ENCODE results near the gene SPRED1. TPM values are rescaled to one million over a fixed set of nuclear protein-coding genes. Genes with fewer than 3 reads are reported as not detected.
"Not testable (repeated sequence)": the region's sequence is repeated elsewhere in the genome, so short reads cannot be mapped to it uniquely, and the experiment has no call there.

The SPRED1 gene
- total and polyA plus RNA-seq, 12 donors, result 4.9 to 31.3 (median 19.4) TPM

DNA sequence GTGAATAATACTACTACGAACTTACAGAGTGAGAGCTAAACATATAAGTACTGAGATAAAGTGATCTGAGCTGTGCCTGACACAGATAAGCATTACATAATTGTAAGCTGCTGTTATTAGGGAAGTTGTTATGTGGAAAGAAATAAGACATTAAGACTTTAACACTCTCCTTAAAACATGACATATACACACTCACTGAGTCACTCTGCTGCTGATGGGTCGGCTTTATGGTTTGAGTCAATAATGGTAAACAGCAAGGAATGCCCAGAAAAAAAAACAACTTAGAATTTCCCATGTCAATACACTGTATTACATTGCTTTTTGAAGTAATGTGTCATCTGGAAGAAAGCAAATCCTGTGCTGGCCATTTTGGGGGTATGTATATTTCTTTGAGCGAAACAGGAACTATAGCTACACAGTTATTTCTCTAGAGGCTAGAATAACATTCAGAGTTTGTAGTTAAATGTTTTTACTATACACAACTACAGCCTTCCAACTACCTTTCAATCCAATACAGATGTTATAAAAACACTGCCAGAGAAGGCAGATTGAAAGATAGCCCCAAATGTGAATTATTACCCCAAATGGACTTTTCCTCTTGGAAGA is 22.8 kb upstream of the SPRED1 start:
- H3K27me3 ChIP-seq, result no peaks in the 10 kb centered on the region
- H3K4me1 ChIP-seq (replicated peaks in 1 of 2), result no peaks in the 10 kb centered on the region
- H3K4me3 ChIP-seq, result no peak overlapping the region
- TF ChIP-seq, protein P1, sequence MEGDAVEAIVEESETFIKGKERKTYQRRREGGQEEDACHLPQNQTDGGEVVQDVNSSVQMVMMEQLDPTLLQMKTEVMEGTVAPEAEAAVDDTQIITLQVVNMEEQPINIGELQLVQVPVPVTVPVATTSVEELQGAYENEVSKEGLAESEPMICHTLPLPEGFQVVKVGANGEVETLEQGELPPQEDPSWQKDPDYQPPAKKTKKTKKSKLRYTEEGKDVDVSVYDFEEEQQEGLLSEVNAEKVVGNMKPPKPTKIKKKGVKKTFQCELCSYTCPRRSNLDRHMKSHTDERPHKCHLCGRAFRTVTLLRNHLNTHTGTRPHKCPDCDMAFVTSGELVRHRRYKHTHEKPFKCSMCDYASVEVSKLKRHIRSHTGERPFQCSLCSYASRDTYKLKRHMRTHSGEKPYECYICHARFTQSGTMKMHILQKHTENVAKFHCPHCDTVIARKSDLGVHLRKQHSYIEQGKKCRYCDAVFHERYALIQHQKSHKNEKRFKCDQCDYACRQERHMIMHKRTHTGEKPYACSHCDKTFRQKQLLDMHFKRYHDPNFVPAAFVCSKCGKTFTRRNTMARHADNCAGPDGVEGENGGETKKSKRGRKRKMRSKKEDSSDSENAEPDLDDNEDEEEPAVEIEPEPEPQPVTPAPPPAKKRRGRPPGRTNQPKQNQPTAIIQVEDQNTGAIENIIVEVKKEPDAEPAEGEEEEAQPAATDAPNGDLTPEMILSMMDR (IDR thresholded peaks at IDR 0.05), result no peak
- no peak for TF ChIP-seq POLR2A (IDR thresholded peaks at IDR 0.05)
- intact Hi-C loops (cut with DNase I), result no loop called here
- 86 to 93% (median 90%) methylated on average over 3 of the region's 3 CpGs for WGBS, 4 donors
- H3K27ac ChIP-seq, result no peak overlapping the region
- H3K36me3 ChIP-seq (replicated peaks in 1 of 2), result no peaks in the 10 kb centered on the region
- DNase-seq, result no peak
- no peaks in the 10 kb centered on the region for H3K9me3 ChIP-seq (replicated peaks in 1 of 3)

DNA sequence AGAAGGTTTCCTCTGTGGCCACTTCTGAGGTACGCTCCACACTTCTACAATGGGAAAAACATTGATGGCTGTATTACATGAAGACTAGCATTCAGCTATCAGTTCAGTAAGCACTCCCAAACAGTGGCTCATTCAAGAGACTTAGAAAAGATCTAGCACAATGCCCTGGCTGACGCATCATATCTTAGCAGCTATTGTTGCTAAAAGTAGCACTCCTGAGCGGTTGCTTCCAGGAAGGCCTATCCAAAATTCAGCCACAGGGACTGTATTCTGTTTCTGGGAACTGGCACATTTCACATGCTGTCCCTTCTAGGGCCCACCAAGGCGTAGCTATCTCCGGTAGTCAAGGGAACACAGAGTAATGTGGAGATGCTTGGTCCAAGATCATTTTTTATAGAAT is 21.2 kb upstream of the SPRED1 start:
- Histone ChIP-seq H3K27ac (no peak overlapping the region), H3K4me1 (replicated peaks in 1 of 2) (no peaks in the 10 kb centered on the region), H3K4me3 (no peak overlapping the region), H3K9me3 (replicated peaks in 1 of 3) (no peaks in the 10 kb centered on the region), H3K36me3 (replicated peaks in 1 of 2) (no peaks in the 10 kb centered on the region), H3K27me3 (no peaks in the 10 kb centered on the region)
- no peak for DNase-seq
- intact Hi-C loops (cut with DNase I), result no loop called here
- 94 to 96% (median 95%) methylated on average over 5 of the region's 5 CpGs for WGBS, 4 donors
- TF ChIP-seq POLR2A (IDR thresholded peaks at IDR 0.05), result no peak
- TF ChIP-seq, protein P1 (IDR thresholded peaks at IDR 0.05), result no peak

DNA sequence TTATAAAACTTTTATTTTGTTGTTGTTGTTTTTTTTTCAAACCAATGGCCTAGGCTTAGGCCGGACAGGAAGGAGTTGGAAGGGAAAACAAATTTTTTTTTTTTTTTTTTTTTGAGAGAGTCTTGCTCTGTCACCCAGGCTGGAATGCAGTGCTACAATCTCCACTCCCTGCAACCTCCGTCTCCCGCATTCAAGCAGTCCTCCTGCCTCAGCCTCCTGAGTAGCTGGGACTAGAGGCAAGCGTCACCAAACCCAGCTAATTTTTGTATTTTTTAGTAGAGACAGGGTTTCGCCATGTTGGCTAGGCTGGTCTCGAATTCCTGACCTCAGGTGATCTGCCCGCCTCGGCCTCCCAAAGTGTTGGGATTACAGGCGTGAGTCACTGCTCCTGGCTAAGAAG is 15.6 kb upstream of the SPRED1 start:
- H3K9me3 ChIP-seq (replicated peaks in 1 of 3); H3K27me3 ChIP-seq; DNase-seq; H3K27ac ChIP-seq; intact Hi-C loops (cut with DNase I); H3K36me3 ChIP-seq (replicated peaks in 1 of 2); H3K4me3 ChIP-seq; H3K4me1 ChIP-seq (replicated peaks in 1 of 2): not testable (repeated sequence)
- 85 to 96% (median 92%) methylated on average over 8 to 9 of the region's 9 CpGs for WGBS, 4 donors

DNA sequence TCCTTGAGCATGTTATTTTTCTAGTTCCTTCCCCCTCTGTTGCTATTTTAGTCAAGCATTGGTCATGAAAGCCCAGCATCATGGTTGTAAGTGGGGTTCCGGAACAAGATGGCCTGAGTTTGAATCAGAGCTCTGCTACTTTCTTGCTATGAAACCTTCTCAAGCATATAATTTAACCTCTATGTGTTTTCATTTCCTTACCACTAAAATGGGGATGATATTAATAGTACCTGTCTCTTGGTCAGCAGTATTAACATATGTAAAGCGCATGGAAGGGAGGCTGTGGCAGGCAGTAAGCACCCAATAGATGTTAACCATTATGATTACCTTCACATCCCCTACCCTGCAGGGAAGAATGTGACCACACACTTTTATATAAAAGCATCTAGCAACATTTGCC is 14.3 kb upstream of the SPRED1 start:
- no peaks in the 10 kb centered on the region for H3K9me3 ChIP-seq (replicated peaks in 1 of 3)
- H3K4me3 ChIP-seq, result no peak overlapping the region
- intact Hi-C loops (cut with DNase I), result no loop called here
- WGBS, 4 donors, result 94 to 98% (median 95%) methylated on average over 2 of the region's 2 CpGs
- no peak for TF ChIP-seq POLR2A (IDR thresholded peaks at IDR 0.05)
- no peak overlapping the region for H3K27ac ChIP-seq
- no peaks in the 10 kb centered on the region for H3K36me3 ChIP-seq (replicated peaks in 1 of 2)
- DNase-seq, result no peak
- no peaks in the 10 kb centered on the region for H3K27me3 ChIP-seq
- no peaks in the 10 kb centered on the region for H3K4me1 ChIP-seq (replicated peaks in 1 of 2)

DNA sequence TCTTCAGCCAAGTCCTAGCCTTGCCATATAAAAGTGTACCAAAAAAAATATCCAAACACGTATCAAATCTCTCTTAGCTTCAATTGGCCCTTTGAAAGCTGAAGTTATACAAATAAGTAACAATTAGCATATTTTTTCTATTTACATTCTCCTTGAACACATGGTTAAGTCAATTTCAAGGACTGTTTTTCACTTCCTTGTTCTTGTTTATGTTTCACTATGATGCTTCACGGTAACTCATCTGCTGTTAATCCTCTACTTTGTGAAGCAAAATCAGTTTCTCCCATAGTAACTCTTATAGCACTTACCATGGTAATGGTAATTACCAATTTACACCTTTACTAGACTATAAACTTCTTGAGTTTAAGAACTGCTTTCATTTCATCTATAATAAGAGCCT is 10.6 kb upstream of the SPRED1 start:
- intact Hi-C loops (cut with DNase I), result no loop called here
- H3K4me1 ChIP-seq (replicated peaks in 1 of 2), result no peaks in the 10 kb centered on the region
- H3K27ac ChIP-seq, result no peak overlapping the region
- DNase-seq, result no peak
- no peaks in the 10 kb centered on the region for H3K27me3 ChIP-seq
- 81 to 86% (median 84%) methylated on average over 2 of the region's 2 CpGs for WGBS, 4 donors
- TF ChIP-seq, protein P1 (IDR thresholded peaks at IDR 0.05), result no peak
- no peak for TF ChIP-seq POLR2A (IDR thresholded peaks at IDR 0.05)
- no peaks in the 10 kb centered on the region for H3K9me3 ChIP-seq (replicated peaks in 1 of 3)
- no peaks in the 10 kb centered on the region for H3K36me3 ChIP-seq (replicated peaks in 1 of 2)
- no peak overlapping the region for H3K4me3 ChIP-seq
